IPS-20b (cell line): ENCODE measurements around the gene WDR70.

Source experiments
- H3K27ac ChIP-seq: one replicate; pipeline ENCODE4 v1.5.1; 2013; ENCODE audit warnings: low read length
- H3K27me3 ChIP-seq: 2 replicates; pipeline ENCODE4 v1.6.1; 2013; ENCODE audit warnings: mild to moderate bottlenecking, low read length, inconsistent platforms; ENCODE audit not compliant: insufficient read depth
- H3K36me3 ChIP-seq: 2 replicates; pipeline ENCODE4 v1.6.1; 2013; ENCODE audit warnings: low read depth, mild to moderate bottlenecking, inconsistent platforms, low read length, moderate library complexity; ENCODE audit not compliant: insufficient read depth
- H3K4me1 ChIP-seq: 2 replicates; pipeline ENCODE4 v1.6.1; 2013; ENCODE audit warnings: mild to moderate bottlenecking, control low read depth, inconsistent platforms, low read length, moderate library complexity; ENCODE audit not compliant: insufficient read depth
- H3K4me3 ChIP-seq: 2 replicates; pipeline ENCODE4 v1.5.1; 2013; ENCODE audit warnings: mild to moderate bottlenecking, low read length, inconsistent platforms
- H3K9ac ChIP-seq: 2 replicates; pipeline ENCODE4 v1.6.1; 2013; ENCODE audit warnings: low read depth, mild to moderate bottlenecking, inconsistent platforms, low read length, moderate library complexity
- H3K9me3 ChIP-seq: 2 replicates; pipeline ENCODE4 v1.6.1; 2013; ENCODE audit warnings: mild to moderate bottlenecking, low read depth, low read length, inconsistent platforms; ENCODE audit not compliant: insufficient read depth

WDR70 gene

DNA sequence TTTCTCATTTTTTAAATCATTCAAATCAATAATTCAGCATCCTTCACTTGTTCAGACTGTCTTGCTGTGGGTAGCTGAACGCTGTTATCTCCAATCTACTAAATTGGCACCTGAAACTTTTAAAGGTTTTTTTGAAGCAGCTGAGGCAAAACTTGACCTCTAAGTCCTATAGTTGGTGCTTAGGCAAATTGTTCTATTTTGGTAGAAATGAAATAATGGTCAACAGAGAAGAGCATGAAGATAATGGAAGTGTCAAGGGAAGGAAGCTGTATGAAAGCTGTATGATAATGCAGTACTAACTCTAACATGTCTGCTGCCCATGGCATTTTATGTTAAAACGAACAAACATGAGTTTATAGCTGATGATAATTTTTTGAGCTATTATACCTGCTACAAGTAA, 322.8 kb downstream of the WDR70 start:
- no peaks in the 10 kb centered on the region for H3K9me3 ChIP-seq

DNA sequence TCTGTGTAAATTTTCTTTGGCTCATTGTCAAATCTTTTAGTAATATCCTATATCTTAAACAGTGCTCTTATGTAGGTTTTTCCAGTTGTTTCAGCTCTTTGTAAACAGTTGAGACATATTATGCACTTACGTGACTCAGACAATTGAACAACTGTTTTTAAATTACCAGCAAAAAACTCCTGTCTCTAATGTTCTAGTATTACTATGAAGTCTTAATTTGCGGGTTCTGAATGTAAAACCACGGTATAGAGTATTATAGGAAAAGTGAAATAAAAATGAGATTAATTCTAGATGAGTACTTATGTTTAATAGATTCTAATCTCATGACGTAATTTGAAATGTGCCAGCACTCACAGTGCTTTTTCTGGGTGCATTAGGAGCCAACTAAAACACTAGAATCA, 324.7 kb downstream of the WDR70 start:
- Histone ChIP-seq H3K4me3 (no peak overlapping the region), H3K4me1 (no peaks in the 10 kb centered on the region), H3K27ac (no peak overlapping the region), H3K9ac (no peak overlapping the region), H3K36me3 (no peaks in the 10 kb centered on the region), H3K9me3 (no peaks in the 10 kb centered on the region), H3K27me3 (no peaks in the 10 kb centered on the region)

More for the DNA sequence above, 322.8 kb downstream of the WDR70 start:
- Histone ChIP-seq H3K9ac (no peak overlapping the region), H3K27me3 (no peaks in the 10 kb centered on the region), H3K4me1 (no peaks in the 10 kb centered on the region), H3K4me3 (no peak overlapping the region), H3K36me3 (no peaks in the 10 kb centered on the region), H3K27ac (no peak overlapping the region)

DNA sequence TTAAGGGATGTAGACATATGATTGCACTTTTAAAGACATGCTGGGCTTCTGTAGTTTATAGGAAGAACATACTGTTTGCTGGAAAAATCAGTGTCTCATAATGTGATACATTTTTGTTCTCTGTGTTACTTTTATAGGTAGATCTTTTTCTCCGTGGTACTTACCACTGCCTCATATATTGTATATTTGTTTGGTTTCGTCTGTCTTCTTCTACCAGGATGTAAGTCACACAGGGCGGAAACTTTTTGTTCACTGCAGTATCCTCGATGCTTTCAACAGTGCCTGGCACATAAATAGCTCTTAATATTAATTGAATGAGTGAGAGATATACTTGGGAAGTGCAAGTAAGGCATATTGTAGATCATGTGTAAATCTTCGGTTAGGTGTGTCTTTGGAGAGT, 325.3 kb downstream of the WDR70 start:
- Histone ChIP-seq H3K27ac (no peak overlapping the region), H3K27me3 (no peaks in the 10 kb centered on the region), H3K9me3 (no peaks in the 10 kb centered on the region), H3K4me1 (no peaks in the 10 kb centered on the region), H3K9ac (no peak overlapping the region), H3K36me3 (no peaks in the 10 kb centered on the region), H3K4me3 (no peak overlapping the region)

DNA sequence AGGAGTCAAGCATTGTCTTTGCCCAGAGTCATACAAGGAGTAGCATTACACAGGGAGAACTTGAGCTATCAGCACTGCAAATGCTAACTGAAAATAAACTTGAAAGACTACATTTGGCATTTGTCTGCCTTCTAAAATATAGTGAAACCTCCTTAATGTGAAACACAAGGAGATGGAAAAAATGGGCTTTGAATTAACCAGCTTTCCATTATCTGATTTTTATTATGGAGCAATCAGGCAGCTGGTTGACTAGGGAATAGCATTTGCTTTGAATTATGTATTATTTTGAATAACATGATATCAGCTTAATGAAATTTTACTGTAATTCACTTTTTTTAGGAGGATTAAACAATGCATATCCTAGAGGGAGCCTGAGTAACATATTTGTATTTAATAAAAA, 329.9 kb downstream of the WDR70 start:
- no peaks in the 10 kb centered on the region for H3K9me3 ChIP-seq
- H3K4me3 ChIP-seq: no peak overlapping the region
- H3K36me3 ChIP-seq: no peaks in the 10 kb centered on the region
- no peaks in the 10 kb centered on the region for H3K4me1 ChIP-seq
- no peaks in the 10 kb centered on the region for H3K27me3 ChIP-seq
- no peak overlapping the region for H3K9ac ChIP-seq
- no peak overlapping the region for H3K27ac ChIP-seq

DNA sequence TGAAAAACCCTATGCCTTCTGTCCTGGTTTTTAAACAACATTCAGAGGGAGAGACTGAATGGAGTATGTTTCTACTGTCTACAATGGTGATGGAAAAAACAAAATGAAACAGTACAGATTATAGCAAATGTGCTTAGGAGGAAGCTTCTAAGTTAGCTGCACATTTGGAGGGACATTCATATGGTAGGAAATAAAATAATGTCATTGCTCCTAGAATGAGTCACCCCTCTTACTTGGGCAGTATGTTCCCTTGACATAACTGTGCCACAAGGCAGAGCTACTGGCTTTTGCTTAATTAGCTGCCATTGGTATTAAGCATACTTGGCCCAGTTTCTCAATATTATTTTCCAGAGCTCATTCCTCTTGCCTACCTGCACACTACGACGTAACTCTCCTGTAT, 331.8 kb downstream of the WDR70 start:
- H3K9ac ChIP-seq: no peak overlapping the region
- H3K27me3 ChIP-seq: no peaks in the 10 kb centered on the region
- no peaks in the 10 kb centered on the region for H3K9me3 ChIP-seq
- no peak overlapping the region for H3K4me3 ChIP-seq
- H3K36me3 ChIP-seq: no peaks in the 10 kb centered on the region
- H3K27ac ChIP-seq: no peak overlapping the region
- H3K4me1 ChIP-seq: no peaks in the 10 kb centered on the region

DNA sequence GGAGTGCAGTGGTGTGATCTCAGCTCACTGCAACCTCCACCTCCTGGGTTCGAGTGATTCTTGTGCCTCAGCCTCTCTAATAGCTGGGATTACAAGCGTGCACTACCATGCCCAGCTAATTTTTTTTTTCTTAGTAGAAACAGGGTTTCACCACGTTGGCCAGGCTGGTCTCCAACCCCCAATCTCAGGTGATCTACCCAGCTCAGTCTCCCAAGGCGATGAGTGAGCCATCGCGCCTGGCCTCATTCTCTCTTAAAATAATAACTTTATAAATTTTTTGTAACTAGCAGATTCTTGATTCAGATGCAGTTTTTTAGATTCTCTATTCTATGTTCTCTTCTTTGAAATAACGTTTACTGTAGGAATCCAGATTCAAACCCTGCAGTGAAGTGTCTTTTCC, 333.6 kb downstream of the WDR70 start:
- Histone ChIP-seq H3K27me3 (no peaks in the 10 kb centered on the region), H3K36me3 (no peaks in the 10 kb centered on the region), H3K4me3 (no peak overlapping the region), H3K27ac (no peak overlapping the region), H3K9me3 (no peaks in the 10 kb centered on the region), H3K9ac (no peak overlapping the region), H3K4me1 (no peaks in the 10 kb centered on the region; the same call in 1 of the 2 replicates)

DNA sequence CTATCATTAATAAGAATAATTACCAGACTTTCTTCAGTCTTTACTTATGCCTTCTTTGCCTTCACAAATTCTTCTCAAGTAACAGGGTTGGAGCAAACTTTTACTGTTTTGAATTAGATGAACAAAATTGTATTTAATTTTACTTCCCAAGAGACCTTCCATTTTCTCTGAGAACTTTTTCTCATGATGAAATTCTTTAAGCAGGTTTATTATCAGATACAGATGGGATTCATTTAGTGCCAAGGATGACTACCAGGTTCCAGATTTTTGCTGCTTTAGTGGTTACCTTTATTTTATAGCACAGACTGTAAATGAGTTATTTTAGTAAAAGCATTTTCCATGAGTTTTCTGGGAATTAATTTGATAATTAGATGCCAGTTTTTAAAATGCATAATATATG, 335.6 kb downstream of the WDR70 start:
- no peak overlapping the region for H3K4me3 ChIP-seq
- no peaks in the 10 kb centered on the region for H3K36me3 ChIP-seq
- no peaks in the 10 kb centered on the region for H3K27me3 ChIP-seq
- no peaks in the 10 kb centered on the region; the same call in 1 of the 2 replicates for H3K4me1 ChIP-seq
- H3K9me3 ChIP-seq: no peaks in the 10 kb centered on the region
- H3K9ac ChIP-seq: no peak overlapping the region
- no peak overlapping the region for H3K27ac ChIP-seq

DNA sequence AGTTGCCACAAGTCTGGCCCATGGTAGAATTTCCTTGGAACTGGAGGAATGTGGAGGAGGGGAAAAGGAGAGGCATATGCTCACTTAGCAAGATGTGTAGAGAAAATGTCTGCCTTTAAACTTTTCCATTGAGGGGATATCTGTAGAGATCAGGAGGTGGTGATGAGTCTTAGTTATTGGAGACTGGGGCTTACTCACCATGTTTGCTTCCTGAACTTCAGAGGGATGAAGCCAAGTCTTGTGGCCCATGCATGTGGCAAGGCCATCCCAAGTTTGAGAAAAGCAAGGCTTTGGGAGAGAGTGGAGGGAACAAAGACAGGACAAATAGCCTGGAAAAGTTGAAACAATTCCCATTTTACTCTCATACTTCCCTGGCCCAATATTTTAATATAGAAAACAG, 336.2 kb downstream of the WDR70 start:
- no peaks in the 10 kb centered on the region for H3K36me3 ChIP-seq
- no peak overlapping the region for H3K27ac ChIP-seq
- no peaks in the 10 kb centered on the region for H3K27me3 ChIP-seq
- no peak overlapping the region for H3K4me3 ChIP-seq
- no peaks in the 10 kb centered on the region for H3K9me3 ChIP-seq
- H3K9ac ChIP-seq: no peak overlapping the region
- no peaks in the 10 kb centered on the region; the same call in 1 of the 2 replicates for H3K4me1 ChIP-seq

DNA sequence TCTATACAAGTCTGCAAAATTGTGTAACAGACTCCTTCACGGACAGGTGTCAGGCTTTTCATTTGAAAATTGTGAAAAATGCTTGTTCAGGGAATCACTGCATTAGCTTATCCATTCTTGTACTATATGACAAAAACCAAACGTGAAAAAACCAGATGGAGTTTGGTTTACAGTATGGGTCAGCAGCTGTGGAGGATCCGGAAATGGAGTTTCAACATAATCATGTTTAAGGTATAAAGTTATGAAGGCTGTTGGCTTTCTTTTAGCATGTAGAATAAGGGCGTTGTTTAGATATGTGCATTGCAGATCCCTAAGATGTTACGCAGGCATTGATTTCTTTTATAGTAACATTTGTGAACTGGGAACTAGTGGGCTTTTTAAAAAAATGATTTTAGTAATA, 336.9 kb downstream of the WDR70 start:
- Histone ChIP-seq H3K36me3 (no peaks in the 10 kb centered on the region), H3K27ac (no peak overlapping the region), H3K9ac (no peak overlapping the region), H3K4me1 (peaks cover 4% of the 10 kb centered on the region), H3K9me3 (no peaks in the 10 kb centered on the region), H3K4me3 (no peak overlapping the region), H3K27me3 (no peaks in the 10 kb centered on the region)

DNA sequence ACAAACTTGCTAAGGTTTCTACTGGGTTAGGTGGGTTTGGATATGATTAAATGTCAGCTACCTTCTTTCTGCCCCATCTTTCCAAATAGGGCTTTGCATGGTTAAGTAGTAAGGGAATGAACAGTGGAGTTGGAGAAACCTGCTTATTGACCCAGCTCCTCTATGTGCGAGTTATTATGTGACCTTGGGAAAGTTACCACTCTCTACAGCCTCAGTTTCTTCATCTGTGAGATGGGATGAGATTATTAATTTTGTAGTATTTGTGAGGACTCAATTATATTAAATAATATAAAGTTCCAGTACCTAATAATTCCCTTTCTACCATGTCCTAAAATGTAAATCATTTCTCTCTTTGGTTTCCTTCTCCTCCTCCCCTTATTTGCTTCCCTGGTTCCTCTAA, 337.3 kb downstream of the WDR70 start:
- H3K9ac ChIP-seq: no peak overlapping the region
- no peaks in the 10 kb centered on the region for H3K36me3 ChIP-seq
- peaks cover 8% of the 10 kb centered on the region for H3K4me1 ChIP-seq
- no peak overlapping the region for H3K4me3 ChIP-seq
- H3K27ac ChIP-seq: no peak overlapping the region
- no peaks in the 10 kb centered on the region for H3K9me3 ChIP-seq
- no peaks in the 10 kb centered on the region for H3K27me3 ChIP-seq

DNA sequence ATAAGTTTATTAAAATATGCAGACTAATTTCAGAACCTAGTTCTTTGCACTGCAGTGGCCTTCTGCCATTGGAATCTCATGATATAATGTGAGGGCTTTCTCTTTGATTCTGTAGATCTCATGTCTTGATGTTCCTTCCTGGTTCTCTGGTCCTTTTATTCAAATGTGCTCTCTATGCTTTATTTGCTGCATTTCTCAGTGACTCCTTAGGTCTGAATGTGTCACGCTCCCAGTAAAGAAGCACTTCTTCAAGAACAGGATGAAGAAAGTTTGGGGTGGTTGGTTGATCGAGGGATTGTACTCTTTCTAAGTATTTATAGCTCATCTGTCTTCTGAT, 338.1 kb downstream of the WDR70 start:
- H3K9me3 ChIP-seq: no peaks in the 10 kb centered on the region
- H3K4me1 ChIP-seq: peaks cover 10% of the 10 kb centered on the region
- no peak overlapping the region for H3K27ac ChIP-seq
- no peaks in the 10 kb centered on the region for H3K36me3 ChIP-seq
- H3K9ac ChIP-seq: no peak overlapping the region
- H3K4me3 ChIP-seq: no peak overlapping the region
- no peaks in the 10 kb centered on the region for H3K27me3 ChIP-seq

DNA sequence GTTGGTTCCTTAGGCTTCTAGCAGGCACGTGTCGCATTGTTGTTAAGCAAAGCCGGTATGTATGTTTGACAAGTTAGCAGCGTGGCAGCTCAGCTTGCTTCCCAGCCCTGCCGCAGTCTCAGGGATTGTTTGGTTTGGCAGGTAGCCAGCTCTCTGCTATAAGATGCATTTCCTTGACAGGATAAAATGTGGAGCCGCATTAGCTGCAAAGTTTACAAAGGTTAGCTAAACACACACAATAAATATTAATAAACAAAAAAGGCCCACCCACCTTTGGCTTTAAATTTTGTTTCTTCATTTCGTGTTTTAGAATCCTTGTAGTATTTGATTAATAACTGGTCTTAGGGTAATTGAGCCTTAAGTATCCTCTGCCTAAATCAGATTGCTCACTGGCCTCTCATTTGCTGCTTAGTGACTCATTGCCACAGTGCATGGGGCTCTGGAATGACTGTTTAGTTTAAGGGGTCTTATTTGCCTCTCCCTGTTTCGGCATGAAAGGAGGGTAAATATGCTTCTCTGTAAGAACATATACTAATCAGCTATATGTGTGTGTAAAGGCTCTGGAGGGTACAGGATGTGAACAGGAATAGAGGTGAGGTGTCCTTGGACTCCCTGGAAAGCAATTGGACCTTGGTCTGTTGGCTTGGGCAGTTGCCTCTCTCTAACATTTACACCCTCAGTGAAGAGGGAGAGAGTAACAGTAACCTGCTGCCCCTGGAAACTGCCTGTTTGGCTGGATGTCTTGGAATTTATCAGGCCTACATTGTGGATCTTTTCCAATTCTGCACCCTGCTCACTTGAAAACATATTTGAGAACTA, 338.7 kb downstream of the WDR70 start:
- peaks cover 10% of the 10 kb centered on the region for H3K4me1 ChIP-seq
- no peaks in the 10 kb centered on the region for H3K9me3 ChIP-seq
- H3K4me3 ChIP-seq: no peak overlapping the region
- no peak overlapping the region for H3K9ac ChIP-seq
- H3K27me3 ChIP-seq: no peaks in the 10 kb centered on the region
- H3K36me3 ChIP-seq: no peaks in the 10 kb centered on the region
- no peak overlapping the region for H3K27ac ChIP-seq
